ENCODE data around the gene CORO2B.
"Not testable (repeated sequence)": the region's sequence is repeated elsewhere in the genome, so short reads cannot be mapped to it uniquely, and the experiment has no call there.

CORO2B gene

DNA sequence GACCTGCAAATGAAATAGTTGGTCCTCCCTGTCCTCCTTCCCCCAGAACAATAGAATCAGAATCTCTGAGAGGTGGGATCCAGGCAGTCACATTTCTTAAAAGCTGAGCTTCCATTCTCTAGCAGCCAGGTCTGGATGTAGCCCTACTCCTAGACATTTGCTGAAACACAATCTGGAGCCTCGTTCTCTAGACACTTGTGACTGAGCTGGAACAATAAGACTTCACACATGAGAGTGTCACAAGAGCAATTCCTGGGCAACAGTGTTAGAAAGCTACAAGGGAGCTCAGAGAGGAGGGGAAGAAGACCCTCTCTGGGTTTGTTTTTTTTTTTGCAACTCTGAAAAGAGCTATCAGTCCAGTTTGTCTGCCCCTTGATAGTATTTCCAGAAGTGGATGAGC lies 14.5 kb downstream of the CORO2B start:
- no peak for DNase-seq

DNA sequence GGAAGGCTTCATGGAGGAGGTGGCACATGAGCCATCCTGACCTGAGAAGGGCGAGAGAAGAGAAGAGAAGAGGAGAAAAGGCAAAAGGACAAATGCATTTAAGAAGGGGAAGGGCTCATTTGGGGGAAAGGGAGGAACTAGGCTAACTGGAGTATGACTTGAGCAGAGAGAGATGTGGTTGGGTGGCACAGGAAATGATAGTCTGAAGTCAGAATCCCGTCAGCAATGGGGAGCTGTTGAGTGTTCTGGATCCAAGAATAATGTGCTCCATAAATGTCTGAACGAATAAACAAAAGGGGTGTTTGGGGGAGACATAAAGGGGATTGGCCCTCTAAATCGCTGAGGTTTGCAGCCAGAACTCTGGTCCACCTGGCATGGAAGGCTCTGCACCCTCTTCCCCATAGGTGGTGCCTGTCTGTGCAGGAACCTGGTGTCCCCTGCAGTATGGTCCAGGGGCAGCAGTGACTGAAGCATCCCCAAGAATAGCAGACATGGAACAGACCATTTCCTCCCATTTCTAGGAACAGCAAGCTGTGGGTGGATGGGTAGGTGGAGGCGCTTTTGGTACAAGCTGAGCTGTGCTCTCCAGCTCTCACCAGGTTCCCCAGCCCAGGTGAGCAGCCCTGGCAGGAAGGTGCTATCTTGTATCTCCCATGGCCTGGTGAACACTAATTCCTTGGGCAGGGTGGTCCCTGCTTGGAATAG lies 15.2 kb downstream of the CORO2B start:
- DNase-seq, result no peak

DNA sequence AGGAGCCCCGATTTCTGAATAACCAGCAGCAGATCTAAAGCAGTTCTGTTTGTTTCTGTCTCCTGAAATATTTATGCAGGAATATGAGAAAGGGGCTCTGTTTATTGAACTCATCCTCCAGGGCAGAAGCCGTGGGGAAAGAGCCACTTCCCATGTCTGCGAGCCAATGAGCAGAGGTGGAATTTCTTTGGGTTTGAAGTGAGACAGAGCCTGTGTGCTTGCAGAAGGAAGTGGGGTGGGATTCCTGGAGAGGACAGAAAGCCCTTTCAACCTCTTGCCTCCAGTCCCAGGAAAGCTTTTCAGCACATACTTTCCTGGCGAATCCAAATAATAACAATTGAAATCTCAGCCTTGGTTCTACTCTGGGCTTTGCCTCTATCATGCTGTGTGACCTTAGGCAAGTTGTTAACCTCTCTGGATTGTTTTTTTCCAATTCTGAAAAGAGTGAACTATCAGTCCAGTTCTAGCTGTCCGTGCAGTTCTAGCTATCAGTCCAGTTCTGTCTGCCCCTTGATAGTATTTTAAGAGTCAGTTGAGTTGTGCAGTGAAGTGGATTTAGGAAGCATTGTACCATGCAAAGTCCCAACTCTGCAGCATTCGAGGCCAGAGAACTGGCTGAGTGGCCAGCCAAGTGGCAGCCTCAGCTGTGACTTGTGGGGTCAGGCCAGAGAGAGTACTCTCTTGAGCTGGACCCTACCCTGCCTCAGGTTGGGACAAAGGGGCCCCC lies 15.9 kb downstream of the CORO2B start:
- no peak for DNase-seq

DNA sequence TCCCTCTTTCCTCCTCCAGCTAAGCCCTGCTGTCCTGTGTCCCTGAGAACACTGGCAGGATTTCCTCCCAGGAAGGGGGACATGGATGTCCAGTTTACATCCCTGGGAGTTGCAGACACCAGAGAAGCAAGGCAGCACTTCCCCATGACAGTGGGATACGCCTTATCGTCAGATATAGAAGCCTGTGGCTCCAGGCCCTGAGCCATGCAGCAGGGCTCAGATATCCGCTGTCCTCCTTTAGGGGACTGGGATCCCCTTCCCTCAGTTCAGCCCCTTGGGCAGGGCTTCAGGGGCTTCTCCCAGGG lies 16.4 kb downstream of the CORO2B start:
- DNase-seq, result no peak

DNA sequence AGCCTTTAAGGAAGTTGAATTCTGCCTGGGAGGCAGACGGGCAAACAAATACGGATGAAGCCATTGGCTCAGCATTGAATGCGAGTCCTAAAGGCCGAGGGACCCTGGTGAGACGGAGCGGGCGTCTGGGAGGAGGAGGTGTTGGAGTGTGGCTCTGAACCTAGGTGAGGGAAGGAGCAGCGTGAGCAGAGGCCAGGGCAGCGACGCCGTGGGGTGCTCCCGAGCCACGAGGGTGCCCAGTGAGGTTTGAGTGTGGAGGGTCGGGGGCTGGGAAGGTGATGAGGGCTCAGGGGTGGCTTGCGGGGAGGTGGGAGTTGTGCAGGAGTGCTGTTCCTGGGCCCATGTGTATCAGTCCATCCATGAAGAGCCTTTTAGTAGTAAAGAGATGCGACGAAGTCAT lies 17.0 kb downstream of the CORO2B start:
- no peak for DNase-seq

DNA sequence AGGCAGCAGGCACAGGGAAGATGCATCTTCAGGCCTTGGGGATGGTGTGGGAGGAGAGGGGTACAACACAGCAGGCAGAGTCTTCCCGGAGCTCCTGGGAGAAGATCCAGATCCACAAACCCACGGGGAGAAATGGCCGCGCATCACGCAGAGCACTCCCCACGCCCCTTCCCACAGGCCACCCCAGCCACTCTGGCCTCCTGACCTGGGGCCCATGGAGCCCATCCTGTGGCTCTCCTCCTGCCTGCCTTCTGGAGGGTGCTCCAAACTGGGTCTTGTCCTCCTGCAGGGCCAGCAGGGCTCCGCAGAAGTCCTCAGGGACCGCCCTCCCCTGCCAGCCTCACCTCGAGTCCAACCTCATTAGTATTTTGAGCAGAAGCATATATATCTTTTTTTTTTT lies 17.9 kb downstream of the CORO2B start:
- DNase-seq, result no peak

DNA sequence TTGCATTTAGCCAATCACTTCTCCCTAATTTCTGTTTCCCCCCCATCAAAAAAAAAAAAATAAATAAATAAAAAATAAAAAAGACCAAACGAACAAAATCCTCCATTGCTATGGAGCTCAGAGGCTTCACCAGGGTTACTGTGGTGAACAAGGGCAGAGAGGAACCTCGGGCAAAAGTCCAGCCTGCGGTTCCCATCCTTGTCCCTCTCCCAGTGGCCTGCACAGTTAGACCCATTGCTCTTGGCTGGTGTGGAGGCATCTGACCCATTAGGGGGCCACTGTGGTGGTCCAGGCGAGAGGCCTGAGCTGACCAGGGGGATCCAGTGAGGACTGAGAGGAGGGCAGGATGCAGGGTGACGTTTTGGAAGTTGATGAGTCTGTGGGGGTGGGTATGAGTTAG lies 18.8 kb downstream of the CORO2B start:
- DNase-seq, result no peak

DNA sequence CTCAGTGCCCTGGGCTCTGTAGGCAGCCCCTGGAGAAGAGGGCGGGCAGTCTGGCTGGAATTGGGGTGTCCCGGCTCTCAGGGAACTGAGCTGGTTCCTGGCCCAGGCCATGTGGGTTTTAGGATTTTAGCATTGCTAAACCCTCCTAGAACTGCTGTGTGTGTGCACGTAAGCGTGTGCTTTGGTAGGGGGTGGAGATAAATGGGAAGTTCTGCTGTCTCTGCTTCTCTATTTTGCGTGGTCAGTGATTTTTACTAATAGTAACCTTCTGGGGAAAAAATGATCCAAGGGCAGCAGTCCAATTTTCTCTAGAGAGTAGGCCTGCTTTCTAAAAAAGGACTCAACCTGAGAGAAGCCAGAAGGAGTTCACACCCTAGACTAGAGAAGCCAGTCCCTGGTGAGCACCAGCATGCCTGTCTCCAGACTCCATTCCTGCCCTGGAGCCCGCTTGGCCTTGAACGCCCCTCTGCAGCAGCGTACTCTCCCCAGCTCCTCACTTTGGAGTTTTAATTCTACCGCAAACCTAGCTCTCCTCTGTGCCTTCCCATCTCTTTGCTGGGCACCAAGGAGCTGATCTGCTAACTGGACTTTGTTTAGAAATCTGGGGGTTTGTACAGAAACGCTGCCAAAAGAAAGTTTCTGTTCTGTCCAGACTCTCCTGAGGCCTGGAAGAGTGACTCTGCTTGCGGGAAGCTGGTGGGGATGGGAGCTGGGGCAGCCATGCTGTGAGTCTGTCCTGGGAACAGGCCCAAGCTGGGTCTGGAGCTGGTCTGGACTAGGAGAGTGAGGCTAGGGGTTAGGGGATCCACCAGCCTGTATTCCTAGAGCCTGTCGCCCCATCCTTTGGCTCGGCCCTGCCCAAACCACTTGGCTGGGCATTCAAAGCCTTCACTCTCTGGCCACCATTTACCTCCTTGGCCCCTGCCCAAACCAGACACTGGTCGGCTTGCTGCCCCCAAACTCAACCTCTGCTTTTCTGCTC lies 19.7 kb downstream of the CORO2B start:
- DNase-seq, result no peak

DNA sequence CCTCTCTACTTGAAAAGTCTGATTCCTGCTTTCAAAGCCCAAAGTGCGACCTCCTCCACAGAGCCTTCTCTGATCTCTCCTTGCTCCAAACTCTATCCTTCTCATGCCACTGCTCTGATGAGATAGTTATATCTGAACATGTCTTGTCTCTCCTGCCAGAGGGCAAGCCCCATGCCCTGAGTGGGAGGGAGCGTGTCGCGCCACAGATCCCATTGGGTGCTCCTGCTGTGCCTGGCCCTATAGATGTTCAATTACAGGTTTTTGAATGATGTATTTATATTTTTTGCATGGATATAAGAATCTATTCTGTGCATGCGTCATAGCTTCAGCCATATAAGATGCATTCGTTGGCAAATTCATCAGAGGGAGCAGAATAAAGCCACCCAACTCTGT lies 20.4 kb downstream of the CORO2B start:
- no peak for DNase-seq

DNA sequence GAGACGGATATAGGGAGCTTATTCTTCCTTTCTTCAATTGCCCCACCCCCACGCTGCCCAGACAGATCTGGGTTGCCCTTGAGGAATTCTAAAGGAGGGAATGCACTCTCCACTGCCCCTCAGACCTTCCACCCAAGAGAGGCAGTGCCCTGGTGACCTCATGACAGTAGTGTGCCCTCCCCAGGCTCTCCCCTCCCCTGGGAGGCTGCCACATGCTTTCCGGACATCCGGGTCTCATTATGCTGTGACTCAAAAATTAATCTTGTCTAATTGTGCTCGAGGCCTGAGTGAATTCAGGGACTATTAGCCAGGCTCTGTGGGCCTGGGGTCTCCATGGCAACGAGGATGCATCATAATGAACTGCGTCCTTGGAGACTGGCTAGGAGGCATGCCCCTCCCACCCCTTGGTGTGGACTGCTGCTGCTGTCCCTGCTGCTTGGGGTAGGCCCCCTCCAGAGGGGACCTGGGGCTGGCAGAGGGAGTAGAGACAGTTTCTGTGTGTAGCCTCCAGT lies 20.8 kb downstream of the CORO2B start:
- no peak for DNase-seq

DNA sequence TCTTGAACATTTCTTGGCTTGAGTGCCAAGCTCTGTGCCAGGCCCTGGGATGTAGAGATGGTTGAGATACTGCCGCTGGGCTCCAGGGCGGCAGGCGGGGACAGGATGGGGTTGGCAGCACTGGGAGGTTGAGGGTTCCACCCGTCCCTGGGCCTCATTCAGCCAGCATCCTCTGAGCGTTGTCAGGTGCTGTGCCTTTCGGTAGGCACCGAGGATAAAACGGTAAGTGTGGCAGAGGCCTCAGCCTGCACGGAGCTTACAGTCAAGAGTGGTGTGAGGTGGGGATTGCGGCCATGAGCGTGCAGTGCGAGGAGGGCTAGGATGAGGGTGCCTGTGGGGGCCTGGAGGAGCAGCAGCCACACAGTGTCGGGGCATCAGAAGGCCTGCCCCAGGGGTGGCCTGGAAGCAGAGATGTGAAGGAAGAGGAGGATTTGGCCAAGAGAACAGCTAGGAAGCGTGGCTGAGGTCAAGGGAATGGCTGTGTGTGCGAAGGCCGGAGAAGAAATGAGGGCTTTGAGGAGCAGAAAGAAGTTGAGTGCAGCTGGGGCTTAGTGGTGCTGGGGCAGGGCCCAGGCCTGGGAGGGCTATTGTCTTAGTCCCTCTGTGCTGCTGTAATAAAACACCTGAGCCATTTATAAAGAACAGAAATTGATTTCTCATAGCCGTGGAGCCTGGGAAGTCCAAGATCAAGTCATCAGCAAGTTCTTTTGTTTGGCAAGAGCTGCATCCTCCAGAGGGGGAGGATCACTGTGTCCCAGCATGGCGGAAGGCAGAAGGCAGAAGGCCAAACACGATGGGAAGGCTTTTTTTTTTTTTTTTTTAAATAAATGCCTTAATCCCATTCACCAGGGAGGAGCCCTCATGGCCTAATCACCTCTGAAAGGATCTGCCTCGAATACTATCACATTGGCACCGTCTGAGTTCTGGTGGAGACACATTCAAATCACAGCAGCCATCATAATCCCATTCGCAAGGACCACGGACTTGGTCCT lies 22.7 kb downstream of the CORO2B start:
- no peak for DNase-seq

DNA sequence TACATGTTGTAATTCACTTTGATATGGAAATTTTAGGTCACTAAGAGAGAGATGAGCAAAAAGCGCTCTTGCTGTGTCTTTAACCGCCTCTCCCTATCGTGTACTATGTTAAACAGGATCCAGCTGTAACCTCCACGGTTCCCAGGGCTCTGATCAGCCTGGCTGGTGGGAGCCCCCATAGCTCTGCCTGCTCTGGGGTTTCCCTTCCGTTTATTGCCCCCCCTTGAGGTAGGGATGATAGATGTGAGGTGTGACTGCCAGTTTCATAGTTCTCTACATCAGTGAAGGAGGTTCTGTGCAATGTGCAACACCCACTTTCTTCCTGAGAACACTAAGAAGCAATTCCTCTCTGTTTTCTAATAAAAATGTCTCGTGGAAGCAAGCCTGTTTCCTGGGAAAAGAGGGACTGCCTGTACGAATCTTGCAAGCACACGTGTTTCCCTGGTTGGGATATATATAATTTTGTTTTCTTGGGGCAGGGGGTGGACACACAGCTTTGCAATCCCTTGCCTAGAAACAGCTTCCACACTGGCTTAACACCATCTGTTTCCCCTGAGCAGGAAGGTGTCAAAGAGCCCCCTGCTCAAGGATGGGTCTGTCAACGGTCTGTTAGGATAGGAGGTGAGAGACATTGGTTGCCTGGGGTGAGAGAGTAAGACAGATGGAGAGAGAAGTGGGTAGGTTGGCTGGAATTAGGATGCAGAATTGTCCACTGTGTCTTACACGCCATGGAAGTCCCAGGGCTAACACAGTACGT lies 23.8 kb downstream of the CORO2B start:
- DNase-seq, result no peak

DNA sequence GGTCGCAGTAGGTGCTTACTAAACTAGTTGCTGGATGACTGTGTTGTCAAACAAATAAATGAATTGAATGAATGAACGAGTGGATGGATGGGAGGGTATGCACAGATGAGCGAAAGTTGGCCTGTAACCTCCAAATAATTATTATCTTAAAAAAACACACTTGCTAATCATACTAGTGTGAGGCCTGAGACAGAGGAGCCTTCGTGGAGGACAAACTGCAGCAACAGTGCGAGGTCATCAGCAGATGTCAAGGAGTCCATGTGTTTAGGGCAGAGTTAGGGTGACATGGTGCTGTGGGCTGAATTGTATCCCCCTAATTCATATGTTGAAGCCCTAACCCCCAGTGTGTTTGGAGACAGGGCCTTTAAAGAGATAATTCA lies 24.4 kb downstream of the CORO2B start:
- DNase-seq, result no peak

DNA sequence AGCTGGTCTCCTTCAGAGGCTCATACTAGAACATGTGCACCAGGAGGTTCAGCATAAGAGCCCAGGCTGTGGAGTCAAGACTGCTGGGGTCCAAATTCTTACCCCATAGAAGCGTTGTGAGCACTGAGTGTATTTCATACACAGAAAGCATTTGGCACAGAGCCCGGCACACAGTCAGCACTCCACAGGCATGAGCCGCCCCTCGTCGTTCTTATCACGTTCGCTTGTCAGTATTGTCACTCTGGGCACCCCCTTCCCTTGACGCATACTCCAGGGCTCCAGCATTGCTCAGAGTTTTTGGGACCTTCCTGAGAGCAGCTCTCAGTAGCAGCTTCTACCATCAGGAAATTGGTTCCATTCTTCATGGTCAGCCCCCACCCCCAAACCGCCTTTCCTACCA lies 25.2 kb downstream of the CORO2B start:
- no peak for DNase-seq

DNA sequence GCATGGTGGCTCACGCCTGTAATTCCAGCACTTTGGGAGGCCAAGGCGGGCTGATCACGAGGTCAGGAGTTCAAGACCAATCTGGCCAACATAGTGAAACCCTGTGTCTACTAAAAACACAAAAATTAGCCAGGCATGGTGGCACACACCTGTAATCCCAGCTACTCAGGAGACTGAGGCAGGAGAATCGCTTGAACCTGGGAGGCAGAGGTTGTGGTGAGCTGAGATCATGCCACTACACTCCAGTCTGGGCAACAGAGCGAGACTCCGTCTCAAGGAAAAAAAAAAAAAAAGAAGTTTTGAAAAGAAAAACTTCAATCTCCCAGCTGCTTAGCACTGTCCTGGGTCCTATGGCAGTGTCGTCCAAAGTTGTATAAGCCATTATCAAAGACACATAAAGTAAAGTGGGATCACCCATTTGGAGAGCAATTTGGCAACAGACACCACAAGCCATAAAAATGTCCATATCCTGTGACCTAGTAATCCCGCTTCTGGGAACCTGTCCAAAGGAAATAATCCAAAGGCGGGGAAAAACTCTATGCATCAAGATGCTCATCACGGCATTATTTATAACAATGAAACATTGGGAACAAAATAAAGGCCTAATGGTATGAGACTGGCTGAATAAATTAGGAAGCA lies 26.2 kb downstream of the CORO2B start:
- not testable (repeated sequence) for DNase-seq

DNA sequence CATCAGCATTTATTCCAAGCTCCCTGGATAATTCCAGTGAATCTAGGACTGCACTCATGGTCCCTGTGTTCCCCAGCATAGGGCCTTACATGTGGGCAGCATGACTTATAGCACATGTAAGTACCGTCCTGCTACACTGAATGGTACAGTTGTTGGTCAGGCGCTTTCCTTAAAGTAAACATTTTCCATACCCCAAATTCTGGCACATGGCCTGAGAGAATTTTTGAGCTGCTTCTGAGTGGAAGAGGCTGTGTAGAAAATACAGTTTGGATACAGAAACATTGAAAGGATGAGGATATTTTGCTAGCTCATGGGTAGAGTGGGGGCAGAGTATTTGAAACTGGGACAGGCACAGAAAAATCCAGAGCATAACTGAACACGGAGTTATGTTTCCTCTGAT lies 27.6 kb downstream of the CORO2B start:
- no peak for DNase-seq

DNA sequence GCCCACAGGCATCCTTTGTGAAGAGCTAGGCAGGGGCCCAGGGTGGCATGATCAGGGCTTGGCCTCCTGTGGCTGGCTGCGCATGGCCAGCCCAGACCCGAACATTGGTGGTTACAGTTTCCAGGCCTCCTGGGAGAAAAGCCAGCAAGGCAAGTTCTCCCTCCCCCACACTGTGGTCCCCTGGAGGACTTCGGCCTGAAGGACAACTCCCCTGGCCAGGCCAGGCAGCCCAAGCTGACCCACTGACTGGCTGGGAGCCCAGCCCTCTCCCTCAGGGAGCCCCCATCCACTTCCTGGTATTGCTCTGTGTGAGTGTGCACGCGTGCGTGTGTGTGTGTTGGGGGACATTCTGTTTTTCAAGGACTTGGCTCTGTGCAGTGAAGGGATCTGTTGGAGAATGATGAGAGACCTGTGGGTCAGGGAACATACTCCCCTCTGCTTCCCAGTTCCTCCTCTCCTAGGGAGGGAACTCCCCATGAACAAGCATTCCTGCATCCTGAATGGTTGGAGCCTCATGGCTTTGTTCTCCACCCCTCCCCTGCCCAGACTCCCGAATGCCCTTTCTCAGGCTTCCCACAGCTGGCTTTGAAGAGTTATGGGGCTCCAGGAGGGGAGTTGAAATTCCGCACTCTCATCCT lies 29.5 kb downstream of the CORO2B start:
- no peak for DNase-seq

DNA sequence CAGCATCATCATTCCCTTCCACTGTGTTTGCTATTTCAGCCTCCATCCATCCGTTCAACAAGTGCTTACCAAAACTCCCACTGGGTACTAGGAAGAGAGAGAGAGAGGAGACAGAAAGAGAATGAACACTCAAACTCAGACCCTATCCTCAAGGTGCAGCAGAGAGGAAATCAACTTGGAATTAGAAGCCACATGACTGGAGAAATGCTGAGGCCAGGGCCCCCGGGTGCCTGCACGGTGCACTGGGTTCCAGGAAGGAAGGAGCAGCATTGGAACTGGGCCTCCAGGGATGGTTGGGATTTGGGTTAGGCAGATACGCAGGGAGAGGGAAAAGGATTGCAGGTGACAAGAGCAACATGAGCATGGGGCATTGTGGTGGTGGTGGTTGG lies 30.0 kb downstream of the CORO2B start:
- no peak for DNase-seq

DNA sequence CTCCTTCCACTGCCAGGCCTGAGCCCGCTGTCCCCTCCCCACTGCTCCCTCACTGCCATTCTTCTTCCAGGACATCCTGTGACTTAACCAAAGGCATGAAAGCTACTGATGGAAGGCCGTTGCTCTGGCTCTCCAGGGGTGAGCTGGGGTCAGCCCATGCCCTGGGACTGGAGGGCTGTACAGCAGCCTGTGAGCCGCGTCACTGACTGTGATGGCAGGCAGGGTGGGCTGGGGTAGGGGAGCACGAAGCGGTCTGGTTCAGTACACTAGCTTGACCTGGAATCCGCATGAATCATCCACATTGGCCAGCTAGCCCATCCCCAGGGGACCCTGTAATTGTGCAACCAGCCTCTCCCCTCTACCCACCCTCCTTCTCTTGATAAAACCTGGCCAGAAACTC lies 30.8 kb downstream of the CORO2B start:
- DNase-seq, result no peak

DNA sequence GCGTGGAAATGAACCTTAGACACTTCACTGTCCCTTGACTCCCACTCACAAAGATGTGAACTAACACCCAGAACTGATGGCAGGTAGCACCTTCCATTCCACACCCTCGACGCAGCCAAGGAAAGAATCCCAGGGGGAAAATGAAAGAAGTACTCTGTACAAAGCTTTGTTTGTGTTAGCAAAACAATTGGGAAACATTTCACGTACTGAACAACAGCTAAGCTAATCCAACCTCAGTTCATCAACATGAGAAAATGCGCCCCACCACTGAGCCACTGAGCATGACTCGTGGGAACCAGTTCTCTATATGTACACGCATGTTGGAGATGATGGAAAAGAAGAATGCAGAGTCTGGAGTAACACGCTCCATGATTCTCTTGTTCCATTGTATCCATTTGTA lies 32.0 kb downstream of the CORO2B start:
- no peak for DNase-seq

DNA sequence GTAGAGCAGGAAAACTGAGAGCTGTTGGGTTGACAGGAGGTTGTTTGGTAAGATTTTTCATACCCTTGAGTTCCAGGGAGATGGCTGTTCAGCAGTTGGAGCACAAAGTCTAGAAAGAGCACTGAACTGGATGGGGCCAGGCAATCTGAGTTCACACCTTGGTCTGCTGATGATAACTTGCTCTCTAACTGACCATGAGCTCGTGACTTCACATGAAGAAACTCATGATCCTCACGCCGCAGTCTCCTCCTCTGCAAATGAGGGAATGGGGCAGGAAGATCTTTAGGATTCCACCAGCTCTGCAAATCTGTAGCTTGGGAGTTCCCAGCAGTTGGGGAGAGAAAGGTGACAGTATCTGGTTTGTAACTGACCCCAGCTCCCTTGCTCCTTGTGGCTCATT lies 33.7 kb downstream of the CORO2B start:
- no peak for DNase-seq
